Astrocyte (in vitro differentiated cells and primary cell): ENCODE measurements around the gene GALNT2.

Experiments
- EZH2 ChIP-seq: IDR thresholded peaks from 2 replicates; pipeline ENCODE4 v1.6.1; 2012; ENCODE audit warnings: mild to moderate bottlenecking, low read length, inconsistent platforms; ENCODE audit not compliant: insufficient read depth
- TF ChIP-seq, protein P1 (sequence below): IDR thresholded peaks from 2 replicates; pipeline ENCODE4 v1.5.1; 2011; ENCODE audit warnings: low read depth, mild to moderate bottlenecking, inconsistent platforms, low read length, moderate library complexity; ENCODE audit not compliant: insufficient read depth

DNA sequence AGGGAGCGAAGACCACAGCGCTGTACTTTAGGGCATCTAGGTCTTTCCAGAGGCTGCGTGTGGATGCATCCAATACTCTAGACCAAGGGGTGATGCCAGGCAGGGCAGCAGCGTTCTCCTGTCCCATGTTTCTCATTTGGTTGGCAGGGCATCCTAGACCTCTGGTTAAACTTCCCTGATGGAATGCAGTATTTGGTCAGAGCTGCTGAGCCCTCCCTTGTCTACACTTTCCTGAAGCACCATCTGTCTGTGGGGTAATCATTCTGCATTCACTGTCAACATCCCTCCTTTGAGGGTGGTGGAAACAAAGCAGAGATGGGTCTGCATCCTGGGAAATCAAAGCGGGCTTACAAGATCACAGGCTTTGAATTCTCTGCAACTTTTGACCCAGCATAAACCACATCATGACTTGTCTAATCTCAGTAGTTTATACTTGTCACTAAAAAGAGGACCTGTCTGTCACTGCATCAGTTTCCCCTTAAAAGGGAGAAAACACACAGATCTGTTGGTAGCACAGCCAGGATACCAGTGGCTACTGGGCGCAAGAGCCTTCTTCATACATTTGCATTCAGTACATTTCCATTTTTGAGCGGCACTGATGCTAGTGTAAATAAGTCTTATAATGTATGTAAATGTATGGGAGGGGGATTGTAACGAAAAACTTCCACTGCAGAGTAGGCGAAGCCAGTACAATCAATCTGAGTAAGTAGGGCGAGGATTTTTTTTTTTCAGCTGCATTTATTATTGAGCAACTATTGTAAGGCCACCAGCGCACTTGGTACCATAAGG, 106.3 kb downstream of the GALNT2 start:
- TF ChIP-seq, protein P1, sequence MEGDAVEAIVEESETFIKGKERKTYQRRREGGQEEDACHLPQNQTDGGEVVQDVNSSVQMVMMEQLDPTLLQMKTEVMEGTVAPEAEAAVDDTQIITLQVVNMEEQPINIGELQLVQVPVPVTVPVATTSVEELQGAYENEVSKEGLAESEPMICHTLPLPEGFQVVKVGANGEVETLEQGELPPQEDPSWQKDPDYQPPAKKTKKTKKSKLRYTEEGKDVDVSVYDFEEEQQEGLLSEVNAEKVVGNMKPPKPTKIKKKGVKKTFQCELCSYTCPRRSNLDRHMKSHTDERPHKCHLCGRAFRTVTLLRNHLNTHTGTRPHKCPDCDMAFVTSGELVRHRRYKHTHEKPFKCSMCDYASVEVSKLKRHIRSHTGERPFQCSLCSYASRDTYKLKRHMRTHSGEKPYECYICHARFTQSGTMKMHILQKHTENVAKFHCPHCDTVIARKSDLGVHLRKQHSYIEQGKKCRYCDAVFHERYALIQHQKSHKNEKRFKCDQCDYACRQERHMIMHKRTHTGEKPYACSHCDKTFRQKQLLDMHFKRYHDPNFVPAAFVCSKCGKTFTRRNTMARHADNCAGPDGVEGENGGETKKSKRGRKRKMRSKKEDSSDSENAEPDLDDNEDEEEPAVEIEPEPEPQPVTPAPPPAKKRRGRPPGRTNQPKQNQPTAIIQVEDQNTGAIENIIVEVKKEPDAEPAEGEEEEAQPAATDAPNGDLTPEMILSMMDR: no peak
- TF ChIP-seq EZH2: no peak
